Measurements from ENCODE around the gene ABAT. TPM values are rescaled to one million over a fixed set of nuclear protein-coding genes. Genes with fewer than 3 reads are reported as not detected.

ABAT gene
- total RNA-seq, 2 experiments from 2014 or later: 2.0 to 6.7 TPM

GRCh38 chr16:8768283-8768682 is 93.9 kb downstream of the ABAT start:
- H3K4me1 ChIP-seq (ENCODE audit: insufficient read depth, low read length, poor library complexity, severe bottlenecking): no peaks in the 10 kb centered on the region

GRCh38 chr16:8768692-8769091 is 94.3 kb downstream of the ABAT start:
- ChIA-PET CTCF (ENCODE audit: unreplicated experiment) (no interaction called here), POLR2A (no interaction called here)
- Histone ChIP-seq H3K36me3 (ENCODE audit: insufficient read depth, low read length) (no peaks in the 10 kb centered on the region), H3K27ac (ENCODE audit: low read depth, low read length, poor library complexity, severe bottlenecking) (no peak overlapping the region), H4K20me1 (ENCODE audit: insufficient read depth, low read length) (no peaks in the 10 kb centered on the region), H3K9me3 (ENCODE audit: low read length) (no peaks in the 10 kb centered on the region), H3K4me3 (ENCODE audit: low read depth, low read length, poor library complexity, severe bottlenecking) (no peak overlapping the region), H3K4me1 (ENCODE audit: insufficient read depth, low read length, poor library complexity, severe bottlenecking) (no peaks in the 10 kb centered on the region), H3K4me2 (ENCODE audit: low read length) (no peak overlapping the region), H2AFZ (ENCODE audit: low read length) (no peak overlapping the region), H3K79me2 (ENCODE audit: insufficient read depth, low read depth, low read length) (no peaks in the 10 kb centered on the region), H3K9me2 (ENCODE audit: insufficient read depth, low read length) (no peaks in the 10 kb centered on the region)
- intact Hi-C loops (cut with micrococcal nuclease; ENCODE audit: unreplicated experiment): no loop called here
- TF ChIP-seq EZH2phosphoT487 (IDR thresholded peaks at IDR 0.05; ENCODE audit: borderline replicate concordance, low read depth, low read length): no peak
- TF ChIP-seq CTCF (conservative IDR thresholded peaks at IDR 0.05; ENCODE audit: low read length): no peak
- no TSS peak for BruUV-seq (replicated peaks)
- DNase-seq (ENCODE audit: low spot score): no peak

More at GRCh38 chr16:8768283-8768682, 93.9 kb downstream of the ABAT start:
- Histone ChIP-seq H4K20me1 (ENCODE audit: insufficient read depth, low read length) (no peaks in the 10 kb centered on the region), H3K4me2 (ENCODE audit: low read length) (no peak overlapping the region), H3K9me2 (ENCODE audit: insufficient read depth, low read length) (no peaks in the 10 kb centered on the region), H2AFZ (ENCODE audit: low read length) (no peak overlapping the region), H3K79me2 (ENCODE audit: insufficient read depth, low read depth, low read length) (no peaks in the 10 kb centered on the region), H3K27ac (ENCODE audit: low read depth, low read length, poor library complexity, severe bottlenecking) (no peak overlapping the region), H3K4me3 (ENCODE audit: low read depth, low read length, poor library complexity, severe bottlenecking) (no peak overlapping the region), H3K36me3 (ENCODE audit: insufficient read depth, low read length) (no peaks in the 10 kb centered on the region), H3K9me3 (ENCODE audit: low read length) (no peaks in the 10 kb centered on the region)
- DNase-seq (ENCODE audit: low spot score): no peak
- ChIA-PET POLR2A (no interaction called here), CTCF (ENCODE audit: unreplicated experiment) (no interaction called here)
- no TSS peak for BruUV-seq (replicated peaks)
- TF ChIP-seq CTCF (conservative IDR thresholded peaks at IDR 0.05; ENCODE audit: low read length) (no peak), EZH2phosphoT487 (IDR thresholded peaks at IDR 0.05; ENCODE audit: borderline replicate concordance, low read depth, low read length) (no peak)
- intact Hi-C loops (cut with micrococcal nuclease; ENCODE audit: unreplicated experiment): no loop called here

- no peaks in the 10 kb centered on the region for H3K4me1 ChIP-seq (ENCODE audit: insufficient read depth, low read length, poor library complexity, severe bottlenecking)
- no peaks in the 10 kb centered on the region for H3K36me3 ChIP-seq (ENCODE audit: insufficient read depth, low read length)
- DNase-seq (ENCODE audit: low spot score): no peak
- no peaks in the 10 kb centered on the region for H3K9me3 ChIP-seq (ENCODE audit: low read length)
- no peak overlapping the region for H2AFZ ChIP-seq (ENCODE audit: low read length)
- no peak overlapping the region for H3K27ac ChIP-seq (ENCODE audit: low read depth, low read length, poor library complexity, severe bottlenecking)
- no peak overlapping the region for H3K4me2 ChIP-seq (ENCODE audit: low read length)
- CTCF ChIA-PET (ENCODE audit: unreplicated experiment): no interaction called here
- POLR2A ChIA-PET: no interaction called here
- no peaks in the 10 kb centered on the region for H3K79me2 ChIP-seq (ENCODE audit: insufficient read depth, low read depth, low read length)
- no peaks in the 10 kb centered on the region for H3K9me2 ChIP-seq (ENCODE audit: insufficient read depth, low read length)
- BruUV-seq (replicated peaks): no TSS peak
- intact Hi-C loops (cut with micrococcal nuclease; ENCODE audit: unreplicated experiment): no loop called here
- no peak overlapping the region for H3K4me3 ChIP-seq (ENCODE audit: low read depth, low read length, poor library complexity, severe bottlenecking)
- H4K20me1 ChIP-seq (ENCODE audit: insufficient read depth, low read length): no peaks in the 10 kb centered on the region
- TF ChIP-seq CTCF (conservative IDR thresholded peaks at IDR 0.05; ENCODE audit: low read length) (no peak), EZH2phosphoT487 (IDR thresholded peaks at IDR 0.05; ENCODE audit: borderline replicate concordance, low read depth, low read length) (no peak)
Observed at GRCh38 chr16:8773537-8773936, 99.1 kb downstream of the ABAT start.

Measured in OCI-LY7 (cell line).